8988T (cell line): ENCODE results near the gene LILRB5.
"Not testable (repeated sequence)": the region's sequence is repeated elsewhere in the genome, so short reads cannot be mapped to it uniquely, and the experiment has no call there.

Source experiments
- DNase-seq: peaks from one replicate; pipeline ENCODE4 v3.0.0; 2011

LILRB5 gene

GRCh38 chr19:54274516-54274915 lies 17.4 kb upstream of the LILRB5 start:
- not testable (repeated sequence) for DNase-seq

- DNase-seq, result no peak
These were observed 16.7 kb upstream of the LILRB5 start for GRCh38 chr19:54273821-54274220.

- DNase-seq, result not testable (repeated sequence)
These were observed 15.1 kb upstream of the LILRB5 start for GRCh38 chr19:54272181-54272580.

- DNase-seq, result not testable (repeated sequence)
These were observed 14.5 kb upstream of the LILRB5 start for GRCh38 chr19:54271587-54271986.

GRCh38 chr19:54271106-54271505 lies 14.0 kb upstream of the LILRB5 start:
- no peak for DNase-seq

GRCh38 chr19:54268936-54269335 lies 11.9 kb upstream of the LILRB5 start:
- DNase-seq, result no peak

- no peak for DNase-seq
These were observed 9.1 kb upstream of the LILRB5 start for GRCh38 chr19:54266133-54266532.

GRCh38 chr19:54262470-54262869 lies 5.4 kb upstream of the LILRB5 start:
- DNase-seq, result no peak

- no peak for DNase-seq
These were observed 5.0 kb upstream of the LILRB5 start for GRCh38 chr19:54262066-54262465.

GRCh38 chr19:54256250-54257115 lies 590 bp downstream of the LILRB5 start:
- DNase-seq, result no peak

GRCh38 chr19:54255105-54255775 lies 1.8 kb downstream of the LILRB5 start:
- no peak for DNase-seq

- DNase-seq, result no peak
These were observed 2.7 kb downstream of the LILRB5 start for GRCh38 chr19:54254195-54254906.

- DNase-seq, result no peak
These were observed 3.5 kb downstream of the LILRB5 start for GRCh38 chr19:54253331-54254194.

- no peak for DNase-seq
These were observed 4.2 kb downstream of the LILRB5 start for GRCh38 chr19:54252845-54253244.

GRCh38 chr19:54252243-54252642 lies 4.8 kb downstream of the LILRB5 start:
- DNase-seq, result no peak

- DNase-seq, result no peak
These were observed 9.0 kb downstream of the LILRB5 start for GRCh38 chr19:54248016-54248601.

GRCh38 chr19:54247106-54247930 lies 9.8 kb downstream of the LILRB5 start:
- DNase-seq, result no peak

- no peak for DNase-seq
These were observed 11.1 kb downstream of the LILRB5 start for GRCh38 chr19:54245936-54246335.

- DNase-seq, result not testable (repeated sequence)
These were observed 13.3 kb downstream of the LILRB5 start for GRCh38 chr19:54243809-54244208.

GRCh38 chr19:54242646-54243045 lies 14.4 kb downstream of the LILRB5 start, which contains the start of gene LILRA6:
TSS of gene LILRA6 (minus strand) at chr19:54242790.
- not testable (repeated sequence) for DNase-seq

- DNase-seq, result not testable (repeated sequence)
These were observed 14.8 kb downstream of the LILRB5 start for GRCh38 chr19:54242234-54242633.
